DMS53 treated with DMSO at 0.1 percent for 48 hours (cell line): Measurements from ENCODE around the gene DLX5.

Experiments
- DNase-seq: peaks from one replicate; lab custom pipeline; 2025; ENCODE audit not compliant: unreplicated experiment; lab: John Stamatoyannopoulos, UW

Gene DLX5

GRCh38 chr7:97018791-97019531 lies 5.7 kb downstream of the DLX5 start:
- no peak for DNase-seq

GRCh38 chr7:97018126-97018601 lies 6.5 kb downstream of the DLX5 start:
- DNase-seq, result no peak

GRCh38 chr7:97017192-97018125 lies 7.2 kb downstream of the DLX5 start:
- no peak for DNase-seq

GRCh38 chr7:97016381-97017191 lies 8.0 kb downstream of the DLX5 start:
- DNase-seq, result peak; percentile 73

GRCh38 chr7:97015756-97016380 lies 8.8 kb downstream of the DLX5 start:
- no peak for DNase-seq

- DNase-seq, result no peak
Measured at GRCh38 chr7:97015279-97015678, 9.4 kb downstream of the DLX5 start.

- no peak for DNase-seq
Measured at GRCh38 chr7:97014145-97014750, 10.4 kb downstream of the DLX5 start.

- no peak for DNase-seq
Measured at GRCh38 chr7:97013845-97014134, 10.8 kb downstream of the DLX5 start.

GRCh38 chr7:97013134-97013844 lies 11.3 kb downstream of the DLX5 start:
- no peak for DNase-seq

GRCh38 chr7:97012365-97013133 lies 12.1 kb downstream of the DLX5 start:
- no peak for DNase-seq

GRCh38 chr7:97011536-97012364 lies 12.9 kb downstream of the DLX5 start:
- DNase-seq, result no peak

GRCh38 chr7:97011104-97011503 lies 13.5 kb downstream of the DLX5 start:
- DNase-seq, result no peak

- no peak for DNase-seq
Measured at GRCh38 chr7:97009753-97010732, 14.6 kb downstream of the DLX5 start.

GRCh38 chr7:97008275-97008917 lies 16.2 kb downstream of the DLX5 start:
- DNase-seq, result no peak

GRCh38 chr7:97007583-97007861 lies 17.1 kb downstream of the DLX5 start:
- no peak for DNase-seq

- DNase-seq, result no peak
Measured at GRCh38 chr7:97006816-97007582, 17.6 kb downstream of the DLX5 start.
